CD14-positive monocyte (primary cell): ENCODE measurements around the gene OR1A2. TPM values are rescaled to one million over a fixed set of nuclear protein-coding genes. Genes with fewer than 3 reads are reported as not detected.
"Not testable (repeated sequence)": the region's sequence is repeated elsewhere in the genome, so short reads cannot be mapped to it uniquely, and the experiment has no call there.

Source experiments
- DNase-seq, 3 donors: peaks; one replicate each; pipeline ENCODE4 v3.0.0-alpha.2; 2011 to 2022
- H2AFZ ChIP-seq: 2 replicates; pipeline ENCODE4 v1.6.0; 2012; ENCODE audit warnings: mild to moderate bottlenecking, low read depth, low read length, inconsistent platforms; ENCODE audit not compliant: insufficient read depth, poor library complexity, severe bottlenecking
- H3K27ac ChIP-seq, 2 donors: 1 replicate in 1 of 2; 2 replicates in 1 of 2; pipeline ENCODE4 v1.5.1; 2012 to 2013; ENCODE audit warnings: low read length in 2 of 2, control low read depth in 1 of 2, inconsistent platforms in 1 of 2, low read depth in 1 of 2, mild to moderate bottlenecking in 1 of 2
- H3K27me3 ChIP-seq, 2 donors: one replicate each; pipeline versions ENCODE4 v1.6.0 to v1.6.1; 2011 to 2013; ENCODE audit warnings: low read length in 2 of 2; ENCODE audit not compliant: control insufficient read depth in 2 of 2, insufficient read depth in 2 of 2
- H3K36me3 ChIP-seq, 2 donors: replicated peaks in 1 of 2; 1 replicate in 1 of 2; 2 replicates in 1 of 2; pipeline versions ENCODE4 v1.5.1 to v1.6.1; 2012 to 2013; ENCODE audit warnings: low read length in 2 of 2, control low read depth in 1 of 2, inconsistent platforms in 1 of 2, mild to moderate bottlenecking in 1 of 2; ENCODE audit not compliant: insufficient read depth in 2 of 2, control insufficient read depth in 1 of 2
- H3K4me1 ChIP-seq, 2 donors: 1 replicate in 1 of 2; 2 replicates in 1 of 2; pipeline versions ENCODE4 v1.5.1 to v1.6.1; 2012 to 2013; ENCODE audit warnings: low read length in 2 of 2, control low read depth in 1 of 2, inconsistent platforms in 1 of 2, mild to moderate bottlenecking in 1 of 2, moderate library complexity in 1 of 2; ENCODE audit not compliant: insufficient read depth in 2 of 2, control insufficient read depth in 1 of 2
- H3K4me2 ChIP-seq: replicated peaks from 2 replicates; pipeline ENCODE3; 2012; ENCODE audit warnings: low read length, moderate library complexity, mild to moderate bottlenecking; ENCODE audit not compliant: poor library complexity, severe bottlenecking; ENCODE audit errors: extremely low read depth
- H3K4me3 ChIP-seq, 3 experiments: fragments of 200-600 bp in 1 of 3; sonication (generic) in 1 of 3; replicated peaks in 1 of 3; 1 replicate in 2 of 3; 2 replicates in 1 of 3; pipeline ENCODE4 v1.5.1; 2011 to 2013; ENCODE audit warnings: low read length in 3 of 3, mild to moderate bottlenecking in 3 of 3, control low read depth in 2 of 3, low read depth in 2 of 3, inconsistent platforms in 1 of 3, moderate library complexity in 1 of 3
- H3K79me2 ChIP-seq: 2 replicates; pipeline ENCODE4 v1.6.0; 2012; ENCODE audit warnings: mild to moderate bottlenecking, control low read depth, inconsistent platforms, low read length, moderate library complexity; ENCODE audit not compliant: insufficient read depth
- H3K9ac ChIP-seq: 2 replicates; pipeline ENCODE4 v1.6.0; 2017; ENCODE audit warnings: low read length, mild to moderate bottlenecking; ENCODE audit not compliant: insufficient read depth, poor library complexity, severe bottlenecking
- H3K9me3 ChIP-seq, 2 donors: replicated peaks in 1 of 2; 1 replicate in 1 of 2; 2 replicates in 1 of 2; pipeline versions ENCODE4 v1.5.1 to v1.6.1; 2012 to 2013; ENCODE audit warnings: low read length in 2 of 2, control low read depth in 1 of 2; ENCODE audit not compliant: control insufficient read depth in 1 of 2, insufficient read depth in 1 of 2
- H4K20me1 ChIP-seq: 2 replicates; pipeline ENCODE4 v1.6.0; 2012; ENCODE audit warnings: mild to moderate bottlenecking, low read length, control low read depth, moderate library complexity; ENCODE audit not compliant: insufficient read depth
- H3K27ac Mint-ChIP-seq, 7 donors: one replicate each; pipeline ENCODE4 v1.8.0; 2020; ENCODE audit warnings: mild to moderate bottlenecking in 7 of 7, mixed read lengths in 7 of 7, moderate library complexity in 6 of 7, inconsistent platforms in 2 of 7
- H3K27me3 Mint-ChIP-seq, 3 donors: one replicate each; pipeline ENCODE4 v1.8.0; 2021 to 2022; ENCODE audit warnings: low read depth in 3 of 3, mild to moderate bottlenecking in 3 of 3, mixed read lengths in 3 of 3, moderate library complexity in 3 of 3, inconsistent platforms in 1 of 3
- H3K36me3 Mint-ChIP-seq, 2 donors: one replicate each; pipeline ENCODE4 v1.8.0; 2020; ENCODE audit warnings: mixed read lengths in 2 of 2, inconsistent platforms in 1 of 2, mild to moderate bottlenecking in 1 of 2
- H3K4me1 Mint-ChIP-seq: one replicate; pipeline ENCODE4 v1.8.0; 2020; ENCODE audit warnings: mild to moderate bottlenecking, mixed read lengths
- H3K4me3 Mint-ChIP-seq, 2 donors: one replicate each; pipeline ENCODE4 v1.8.0; 2020; ENCODE audit warnings: mild to moderate bottlenecking in 2 of 2, mixed read lengths in 2 of 2, moderate library complexity in 1 of 2
- H3K9me3 Mint-ChIP-seq, 7 donors: one replicate each; pipeline ENCODE4 v1.8.0; 2020 to 2022; ENCODE audit warnings: mixed read lengths in 7 of 7, mild to moderate bottlenecking in 6 of 7, moderate library complexity in 6 of 7, inconsistent platforms in 2 of 7
- CTCF ChIP-seq: fragments of 200-600 bp; IDR thresholded peaks from one replicate; pipeline ENCODE4 v1.8.0; 2022; ENCODE audit warnings: antibody characterized with exemption, mild to moderate bottlenecking
- WGBS: methylation state at CpG from one replicate; pipeline ENCODE4 v1.1.5; 2013; ENCODE audit warnings: missing lambda C conversion rate; ENCODE audit not compliant: insufficient coverage; 5-methylcytosine and 5-hydroxymethylcytosine counted together
- intact Hi-C, 2 donors: fragments of 100-400 bp; cut with micrococcal nuclease; formaldehyde crosslinking; loops; one replicate each; pipeline versions ENCODE4 v1.15.0 to v1.15.1; 2023
- polyA plus RNA-seq, 3 donors: library from polyadenylated mRNA; depleted of rRNA in 1 of 3; unstranded in 2 of 3; stranded (reverse) in 1 of 3; fragments of 300-500 nt in 2 of 3; fragments of >200 nt in 1 of 3; fragmentation: Illumina TruSeq in 2 of 3; gene quantifications; 1 replicate in 2 of 3; 2 replicates in 1 of 3; pipeline ENCODE4 v1.2.3, GENCODE V29; 2012 to 2021

The OR1A2 gene
- polyA plus RNA-seq, 3 donors: not detected

GRCh38 chr17:3213001-3213400 lies 15.7 kb downstream of the OR1A2 start:
- Histone ChIP-seq H3K27ac (no peak overlapping the region), H2AFZ (no peak overlapping the region), H3K4me3 (no peak overlapping the region), H3K4me1 (no peaks in the 10 kb centered on the region), H3K9me3 (no peaks in the 10 kb centered on the region), H3K36me3 (no peaks in the 10 kb centered on the region), H3K79me2 (no peaks in the 10 kb centered on the region), H3K9ac (no peak overlapping the region), H4K20me1 (no peaks in the 10 kb centered on the region), H3K4me2 (no peak overlapping the region), H3K27me3 (no peaks in the 10 kb centered on the region)
- Mint-ChIP-seq H3K27ac (no peak overlapping the region), H3K4me3 (no peak overlapping the region), H3K36me3 (no peaks in the 10 kb centered on the region), H3K9me3 (peaks cover 2 to 8% (median 5%) of the 10 kb centered on the region in 7 donors), H3K27me3 (peaks cover 0 to 1% (median 0%) of the 10 kb centered on the region in 3 donors), H3K4me1 (no peaks in the 10 kb centered on the region)
- no peak for TF ChIP-seq CTCF
- DNase-seq: no peak
- 42% methylated on average over 2 of the region's 3 CpGs for WGBS
- intact Hi-C loops: no loop called here

GRCh38 chr17:3213587-3213986 lies 16.3 kb downstream of the OR1A2 start:
- no peak overlapping the region for H2AFZ ChIP-seq
- intact Hi-C loops: no loop called here
- H3K9me3 Mint-ChIP-seq: peaks cover 4 to 10% (median 6%) of the 10 kb centered on the region in 7 donors

GRCh38 chr17:3219978-3220377 lies 22.7 kb downstream of the OR1A2 start:
- DNase-seq, H3K36me3 Mint-ChIP-seq, H3K4me3 Mint-ChIP-seq: not testable (repeated sequence)

More at GRCh38 chr17:3213587-3213986, 16.3 kb downstream of the OR1A2 start:
- H3K4me3 ChIP-seq: no peak overlapping the region
- Mint-ChIP-seq H3K4me1 (no peaks in the 10 kb centered on the region), H3K27ac (no peak overlapping the region), H3K36me3 (no peaks in the 10 kb centered on the region), H3K4me3 (no peak overlapping the region), H3K27me3 (peaks cover 0 to 1% (median 0%) of the 10 kb centered on the region in 3 donors)
- 79% methylated on average over 4 of the region's 6 CpGs for WGBS
- no peak overlapping the region for H3K9ac ChIP-seq
- no peak overlapping the region for H3K27ac ChIP-seq
- no peaks in the 10 kb centered on the region for H3K79me2 ChIP-seq
- TF ChIP-seq CTCF: no peak
- H3K27me3 ChIP-seq: no peaks in the 10 kb centered on the region
- H3K9me3 ChIP-seq: no peaks in the 10 kb centered on the region
- DNase-seq: no peak
- no peaks in the 10 kb centered on the region for H3K36me3 ChIP-seq
- no peaks in the 10 kb centered on the region for H4K20me1 ChIP-seq
- H3K4me2 ChIP-seq: no peak overlapping the region
- H3K4me1 ChIP-seq: no peaks in the 10 kb centered on the region

More at GRCh38 chr17:3219978-3220377, 22.7 kb downstream of the OR1A2 start:
- H3K27ac Mint-ChIP-seq, H3K36me3 ChIP-seq, H3K79me2 ChIP-seq, H3K4me1 Mint-ChIP-seq, H2AFZ ChIP-seq, H3K27me3 Mint-ChIP-seq, H3K27ac ChIP-seq, H4K20me1 ChIP-seq, H3K27me3 ChIP-seq, H3K4me2 ChIP-seq, H3K4me1 ChIP-seq, H3K4me3 ChIP-seq, H3K9ac ChIP-seq, H3K9me3 ChIP-seq, intact Hi-C loops: not testable (repeated sequence)
- WGBS: no CpG with 5 or more reads among the region's 3 CpGs
- H3K9me3 Mint-ChIP-seq: peaks cover 5 to 14% (median 11%) of the 10 kb centered on the region in 7 donors
